B cell (primary cell): ENCODE results near the gene WDR5B. TPM values are rescaled to one million over a fixed set of nuclear protein-coding genes. Genes with fewer than 3 reads are reported as not detected.

ENCODE experiments used
- ATAC-seq: fragments of 200-7000 bp; cut with Tn5 transposase; one replicate; pipeline ENCODE4 v1.10.0; 2021; ENCODE audit warnings: low read depth, mild to moderate bottlenecking, moderate number of reproducible peaks, moderate library complexity
- CTCF ChIA-PET: fragments of 350-600 bp; sonication (Branson Sonifier 250); formaldehyde crosslinking; loops from one replicate; lab custom pipeline; 2021; ENCODE audit warnings: antibody characterized with exemption, inconsistent platforms; lab: Charles Lee
- POLR2A ChIA-PET: fragments of 350-600 bp; sonication (Branson Sonifier 250); formaldehyde crosslinking; loops from one replicate; lab custom pipeline; 2021; ENCODE audit warnings: antibody characterized with exemption; lab: Charles Lee
- DNase-seq: peaks from one replicate; pipeline ENCODE4 v3.0.0; 2013
- H2AFZ ChIP-seq: 2 replicates; pipeline ENCODE4 v1.6.1; 2012; ENCODE audit warnings: mild to moderate bottlenecking, low read depth, low read length; ENCODE audit not compliant: insufficient read depth, poor library complexity, severe bottlenecking
- H3K27ac ChIP-seq, 2 donors: 1 replicate in 1 of 2; 2 replicates in 1 of 2; pipeline ENCODE4 v1.5.1; 2012 to 2013; ENCODE audit warnings: low read length in 2 of 2, mild to moderate bottlenecking in 2 of 2, moderate library complexity in 1 of 2
- H3K27me3 ChIP-seq, 4 experiments: fragments of 200-600 bp in 1 of 4; sonication (generic) in 1 of 4; replicated peaks in 1 of 4; 1 replicate in 2 of 4; 2 replicates in 2 of 4; pipeline versions ENCODE4 v1.6.1 to v1.7.0; 2013 to 2016; ENCODE audit warnings: low read length in 3 of 4, mild to moderate bottlenecking in 2 of 4, mixed read lengths in 1 of 4, moderate library complexity in 1 of 4; ENCODE audit not compliant: insufficient read depth in 4 of 4, control insufficient read depth in 3 of 4; ENCODE audit errors: control extremely low read depth in 1 of 4
- H3K36me3 ChIP-seq, 2 experiments: replicated peaks in 1 of 2; 1 replicate in 1 of 2; 2 replicates in 1 of 2; pipeline versions ENCODE4 v1.6.1 to v1.7.1; 2013; ENCODE audit warnings: low read length in 1 of 2; ENCODE audit not compliant: insufficient read depth in 2 of 2, control insufficient read depth in 1 of 2; ENCODE audit errors: control extremely low read depth in 1 of 2, extremely low read depth in 1 of 2
- H3K4me1 ChIP-seq, 2 donors: fragments of 200-600 bp in 1 of 2; sonication (generic) in 1 of 2; 1 replicate in 1 of 2; 2 replicates in 1 of 2; pipeline versions ENCODE4 v1.5.1 to v1.6.1; 2013 to 2017; ENCODE audit warnings: low read length in 2 of 2; ENCODE audit not compliant: control insufficient read depth in 2 of 2, insufficient read depth in 2 of 2
- H3K4me2 ChIP-seq: replicated peaks from 2 replicates; pipeline ENCODE3; 2012; ENCODE audit warnings: mild to moderate bottlenecking, low read depth, low read length; ENCODE audit not compliant: poor library complexity, severe bottlenecking
- H3K4me3 ChIP-seq, 5 experiments: fragments of 200-600 bp in 1 of 5; sonication (generic) in 1 of 5; 1 replicate in 3 of 5; 2 replicates in 2 of 5; pipeline versions ENCODE4 v1.5.1 to v1.7.0; 2011 to 2016; ENCODE audit warnings: low read length in 4 of 5, mild to moderate bottlenecking in 4 of 5, low read depth in 2 of 5, control low read depth in 1 of 5, moderate library complexity in 1 of 5; ENCODE audit not compliant: insufficient read depth in 1 of 5; ENCODE audit errors: control extremely low read depth in 1 of 5, extremely low read depth in 1 of 5
- H3K79me2 ChIP-seq: fragments of 200-600 bp; sonication (generic); one replicate; pipeline ENCODE4 v1.6.0; 2016; ENCODE audit warnings: low read length; ENCODE audit not compliant: control insufficient read depth, insufficient read depth
- H3K9ac ChIP-seq: fragments of 200-600 bp; sonication (generic); 2 replicates; pipeline ENCODE4 v1.6.1; 2017; ENCODE audit warnings: mild to moderate bottlenecking, low read length, moderate library complexity
- H3K9me3 ChIP-seq, 3 donors: one replicate each; pipeline versions ENCODE4 v1.6.1 to v1.7.1; 2013; ENCODE audit warnings: low read length in 2 of 3; ENCODE audit not compliant: control insufficient read depth in 2 of 3, insufficient read depth in 1 of 3; ENCODE audit errors: control extremely low read depth in 1 of 3
- H4K20me1 ChIP-seq: 2 replicates; pipeline ENCODE4 v1.6.0; 2012; ENCODE audit warnings: mild to moderate bottlenecking, low read length; ENCODE audit not compliant: insufficient read depth, control insufficient read depth, poor library complexity, severe bottlenecking
- H3K27ac Mint-ChIP-seq: one replicate; pipeline ENCODE4 v1.8.0; 2021; ENCODE audit warnings: mixed read lengths
- H3K27me3 Mint-ChIP-seq: one replicate; pipeline ENCODE4 v1.8.0; 2021; ENCODE audit warnings: mixed read lengths
- H3K4me1 Mint-ChIP-seq: one replicate; pipeline ENCODE4 v1.8.0; 2021; ENCODE audit warnings: mixed read lengths
- H3K4me3 Mint-ChIP-seq: one replicate; pipeline ENCODE4 v1.8.0; 2021; ENCODE audit warnings: mixed read lengths
- H3K9me3 Mint-ChIP-seq: one replicate; pipeline ENCODE4 v1.8.0; 2022; ENCODE audit warnings: mixed read lengths; ENCODE audit not compliant: insufficient read depth
- CTCF ChIP-seq: fragments of 200-600 bp; IDR thresholded peaks from one replicate; pipeline ENCODE4 v1.8.0; 2022; ENCODE audit warnings: antibody characterized with exemption, mild to moderate bottlenecking
- EZH2 ChIP-seq: IDR thresholded peaks from 2 replicates; pipeline ENCODE4 v1.6.1; 2012; ENCODE audit warnings: borderline replicate concordance, low read depth, mild to moderate bottlenecking, moderate library complexity, low read length; ENCODE audit not compliant: insufficient read depth, poor library complexity, severe bottlenecking
- WGBS: methylation state at CpG from one replicate; pipeline ENCODE4 v1.1.5; 2013; ENCODE audit warnings: missing lambda C conversion rate; ENCODE audit not compliant: insufficient coverage; 5-methylcytosine and 5-hydroxymethylcytosine counted together
- intact Hi-C: fragments of 100-400 bp; cut with micrococcal nuclease; formaldehyde crosslinking; loops from one replicate; pipeline ENCODE4 v1.10.0; 2022
- polyA plus RNA-seq: library from polyadenylated mRNA; depleted of rRNA; stranded (reverse); fragments of >200 nt; gene quantifications from 2 replicates; pipeline ENCODE4 v1.2.3, GENCODE V29; 2012
- total RNA-seq, 2 donors: library from RNA; stranded (reverse); fragments of 120-200 nt in 1 of 2; gene quantifications; 1 replicate in 1 of 2; 2 replicates in 1 of 2; pipeline versions ENCODE4 v1.2.3 to v1.2.4, GENCODE V29; 2013 to 2022

Gene WDR5B
- total and polyA plus RNA-seq, 2 donors (not counting 1 experiment from before 2014, with no cell fraction given): 3.5 to 11.6 TPM

- no peaks in the 10 kb centered on the region for H4K20me1 ChIP-seq
- no peak for ATAC-seq
- no peak overlapping the region for H2AFZ ChIP-seq
- no peak overlapping the region for H3K4me2 ChIP-seq
- no CpG with 5 or more reads among the region's 3 CpGs for WGBS
- H3K9me3 Mint-ChIP-seq: no peaks in the 10 kb centered on the region
- no peaks in the 10 kb centered on the region for H3K9me3 ChIP-seq
- no peaks in the 10 kb centered on the region for H3K36me3 ChIP-seq
- DNase-seq: no peak
- no peak overlapping the region for H3K4me3 ChIP-seq
- intact Hi-C loops: loop anchor here (10.0 kb wide), 1 partner anchor 59 kb away; no protein-coding TSS in a partner anchor
- no peak overlapping the region for H3K4me3 Mint-ChIP-seq
- no peaks in the 10 kb centered on the region for H3K27me3 ChIP-seq
- no peak for TF ChIP-seq EZH2
- TF ChIP-seq CTCF: no peak
- no peaks in the 10 kb centered on the region for H3K4me1 ChIP-seq
- ChIA-PET POLR2A (no interaction called here), CTCF (interaction anchor here (0.9 kb wide), 1 partner anchor 36 kb away, joined by 3 read pairs; no protein-coding TSS in a partner anchor)
- peaks cover 3% of the 10 kb centered on the region for H3K4me1 Mint-ChIP-seq
- no peaks in the 10 kb centered on the region for H3K27me3 Mint-ChIP-seq
- H3K9ac ChIP-seq: no peak overlapping the region
- no peak overlapping the region for H3K27ac Mint-ChIP-seq
- H3K27ac ChIP-seq: no peak overlapping the region
- peaks cover 17% of the 10 kb centered on the region for H3K79me2 ChIP-seq
These were observed 20.3 kb downstream of the WDR5B start for GRCh38 chr3:122395582-122395981.

GRCh38 chr3:122394173-122394572 lies 21.7 kb downstream of the WDR5B start:
- no peak overlapping the region for H3K27ac ChIP-seq
- no peak overlapping the region for H3K9ac ChIP-seq
- H3K4me1 Mint-ChIP-seq: peaks cover 5% of the 10 kb centered on the region
- H3K4me1 ChIP-seq: no peaks in the 10 kb centered on the region
- H3K27me3 ChIP-seq: no peaks in the 10 kb centered on the region
- no peak overlapping the region for H3K27ac Mint-ChIP-seq
- H3K4me2 ChIP-seq: no peak overlapping the region
- POLR2A ChIA-PET: no interaction called here
- no peaks in the 10 kb centered on the region for H3K36me3 ChIP-seq
- no peak for TF ChIP-seq CTCF
- TF ChIP-seq EZH2: no peak
- H3K9me3 Mint-ChIP-seq: no peaks in the 10 kb centered on the region
- no peaks in the 10 kb centered on the region for H4K20me1 ChIP-seq
- peaks cover 17% of the 10 kb centered on the region for H3K79me2 ChIP-seq
- DNase-seq (no peak), ATAC-seq (no peak)
- H3K27me3 Mint-ChIP-seq: no peaks in the 10 kb centered on the region
- no peak overlapping the region for H3K4me3 ChIP-seq
- WGBS: no CpG with 5 or more reads among the region's 1 CpG
- no peak overlapping the region for H2AFZ ChIP-seq
- no peak overlapping the region for H3K4me3 Mint-ChIP-seq
- CTCF ChIA-PET: interaction anchor here (1.6 to 3.2 kb wide), 9 partner anchors 8 to 635 kb away, joined by 4 to 38 read pairs (median 9); partner anchors contain the start of genes FAM162A, MIX23, SEMA5B and WDR5B
- H3K9me3 ChIP-seq: no peaks in the 10 kb centered on the region
- intact Hi-C loops: loop anchor here (10.0 kb wide), 1 partner anchor 61 kb away; no protein-coding TSS in a partner anchor
